A673 (cell line): ENCODE data around the gene LYPD5.

Source experiments
- CTCF ChIP-seq: fragments of 300-800, 200-600 bp; sonication (generic); conservative IDR thresholded peaks from 2 replicates; pipeline ENCODE4 v1.5.1; 2017; ENCODE audit warnings: low read depth, mild to moderate bottlenecking, antibody characterized with exemption, low read length, moderate library complexity, mixed read lengths
- EZH2 ChIP-seq: fragments of 200-600 bp; sonication (generic); IDR thresholded peaks from 2 replicates; pipeline ENCODE4 v1.6.1; 2017; ENCODE audit warnings: borderline replicate concordance, low read depth, mild to moderate bottlenecking, mixed read lengths, antibody characterized with exemption, low read length; ENCODE audit not compliant: poor library complexity, severe bottlenecking

GRCh38 chr19:43768273-43769050 is 33.8 kb downstream of the LYPD5 start:
- TF ChIP-seq EZH2 = no peak
- TF ChIP-seq CTCF = no peak
